Stimulated activated CD4-positive, alpha-beta T cell treated with anti-CD3 and anti-CD28 coated beads, Interleukin-4, amount 100 ng/mL, for 24 hours (primary cell): ENCODE measurements around the gene AATF.
"Not testable (repeated sequence)": the region's sequence is repeated elsewhere in the genome, so short reads cannot be mapped to it uniquely, and the experiment has no call there.

ENCODE experiments used
- DNase-seq: peaks from one replicate; pipeline ENCODE4 v3.0.0-alpha.2; 2020

AATF gene

GRCh38 chr17:37052450-37052849 lies 103.7 kb downstream of the AATF start:
- DNase-seq = no peak

DNA sequence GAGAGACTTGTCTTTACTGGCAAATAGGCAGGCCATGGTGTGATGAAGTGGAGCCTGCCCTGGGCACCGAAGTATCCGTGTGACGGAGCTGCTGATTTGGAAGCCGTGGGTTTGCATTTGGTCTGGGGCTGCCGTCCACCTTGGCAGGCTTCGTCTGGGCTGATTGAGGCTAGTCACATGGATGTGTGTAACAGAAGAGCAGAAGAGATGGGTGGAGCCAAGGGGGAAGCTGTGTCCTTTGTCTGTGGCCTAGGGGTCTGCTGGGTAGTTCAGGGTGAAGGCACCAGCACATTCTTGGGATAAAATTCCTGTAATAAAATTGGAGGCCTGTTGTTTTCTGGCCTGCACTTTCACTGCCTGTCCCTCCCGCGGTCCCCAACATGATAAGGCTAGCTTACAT lies 106.1 kb downstream of the AATF start:
- DNase-seq = no peak

GRCh38 chr17:37056622-37057021 lies 107.9 kb downstream of the AATF start:
- DNase-seq = no peak

DNA sequence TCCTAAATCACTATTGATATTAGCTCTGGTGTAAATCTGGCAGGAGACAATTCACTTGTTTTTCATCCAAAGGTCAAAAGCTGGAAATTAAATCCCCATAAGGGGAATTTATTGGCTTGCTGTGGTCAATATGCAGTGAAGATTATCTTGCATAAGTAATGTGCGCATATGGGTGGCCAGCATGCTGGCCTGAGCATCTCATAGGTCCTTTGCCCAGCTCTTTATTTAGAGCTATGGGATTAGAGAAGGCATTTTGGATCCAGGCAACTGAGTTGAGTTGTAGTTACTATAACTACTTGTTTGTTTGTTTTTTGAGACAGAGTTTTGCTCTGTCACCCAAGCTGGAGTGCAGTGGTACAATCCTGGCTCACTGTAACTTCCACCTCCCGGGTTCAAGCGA lies 110.7 kb downstream of the AATF start:
- DNase-seq = no peak

DNA sequence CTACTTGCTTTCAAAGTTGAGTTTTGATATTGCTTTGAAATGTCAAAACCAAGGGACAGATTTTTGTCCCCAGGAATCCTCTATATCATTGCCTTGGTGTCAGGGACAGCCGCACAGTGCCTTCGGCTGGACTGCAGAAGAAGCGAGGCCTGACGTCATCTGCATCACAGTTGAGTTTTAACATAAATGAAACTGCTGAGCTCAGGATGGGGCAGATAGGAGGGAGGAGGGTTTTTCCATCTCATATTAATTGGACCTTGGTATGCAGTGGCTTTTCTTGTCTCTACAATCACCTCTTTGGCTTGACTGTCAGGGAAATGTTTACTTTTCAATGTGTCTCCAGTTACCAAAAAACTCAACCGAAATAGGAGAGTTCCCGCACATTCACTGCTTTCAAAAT lies 111.3 kb downstream of the AATF start:
- no peak for DNase-seq

DNA sequence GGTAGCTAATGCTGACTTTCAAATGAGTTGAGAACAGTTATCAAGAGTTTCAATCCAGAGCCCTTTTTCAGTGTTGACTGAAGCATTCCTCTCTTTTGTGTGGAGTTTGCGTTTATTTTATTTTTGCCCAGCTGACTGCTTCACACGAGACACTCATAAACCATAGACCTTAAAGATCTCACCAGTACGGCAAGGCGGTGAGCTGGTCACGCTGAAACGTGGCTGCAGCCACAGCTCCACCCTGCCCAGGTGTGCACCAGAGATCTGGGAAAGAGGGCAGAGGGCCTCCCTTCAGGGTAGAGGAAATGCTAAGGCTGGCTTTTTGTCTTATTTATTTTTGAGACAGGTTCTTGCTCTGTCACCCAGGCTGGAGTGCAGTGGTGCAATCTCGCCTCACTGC lies 112.2 kb downstream of the AATF start:
- no peak for DNase-seq

GRCh38 chr17:37062021-37062420 lies 113.3 kb downstream of the AATF start:
- no peak for DNase-seq

DNA sequence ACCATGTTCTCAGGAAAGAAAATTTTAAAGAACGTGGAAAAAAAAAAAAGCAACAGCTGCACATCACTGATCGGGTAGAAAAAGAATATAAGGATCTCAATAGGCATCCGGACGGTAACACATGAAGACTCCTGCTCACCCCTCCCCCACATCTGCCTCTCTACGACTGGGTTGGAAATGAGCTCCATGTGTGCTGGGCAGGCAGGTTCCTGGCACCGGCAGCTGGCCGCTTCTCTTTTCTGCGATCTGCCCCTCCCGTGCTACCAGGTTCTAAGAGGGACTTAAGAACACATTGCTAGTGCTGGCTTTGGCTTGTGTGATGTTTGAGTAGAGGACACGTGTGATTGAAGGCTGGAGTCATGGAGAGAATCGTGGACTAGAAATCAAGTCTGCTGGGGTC lies 115.5 kb downstream of the AATF start:
- DNase-seq = no peak

DNA sequence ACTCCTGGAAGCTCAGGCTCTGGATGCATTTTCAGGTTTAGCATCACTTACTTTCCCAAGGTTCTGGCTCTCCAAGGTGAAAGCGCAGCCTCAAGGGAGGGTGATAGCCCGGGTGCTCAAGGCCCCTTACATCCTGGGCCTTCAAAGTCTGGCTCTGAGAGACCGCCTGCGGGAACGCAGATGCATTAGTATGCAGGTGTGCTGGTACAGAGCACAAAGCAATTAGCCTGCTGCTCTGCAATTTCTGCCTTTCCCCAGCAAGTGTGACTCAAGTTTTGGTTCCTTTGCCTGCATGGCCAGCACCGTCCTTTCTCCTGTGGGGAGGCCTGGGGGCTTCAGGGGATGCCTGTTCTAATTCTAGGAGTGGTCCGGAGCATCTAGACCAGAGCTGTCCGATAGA lies 116.2 kb downstream of the AATF start:
- DNase-seq = no peak

GRCh38 chr17:37065486-37066321 lies 117.0 kb downstream of the AATF start:
- DNase-seq = no peak

DNA sequence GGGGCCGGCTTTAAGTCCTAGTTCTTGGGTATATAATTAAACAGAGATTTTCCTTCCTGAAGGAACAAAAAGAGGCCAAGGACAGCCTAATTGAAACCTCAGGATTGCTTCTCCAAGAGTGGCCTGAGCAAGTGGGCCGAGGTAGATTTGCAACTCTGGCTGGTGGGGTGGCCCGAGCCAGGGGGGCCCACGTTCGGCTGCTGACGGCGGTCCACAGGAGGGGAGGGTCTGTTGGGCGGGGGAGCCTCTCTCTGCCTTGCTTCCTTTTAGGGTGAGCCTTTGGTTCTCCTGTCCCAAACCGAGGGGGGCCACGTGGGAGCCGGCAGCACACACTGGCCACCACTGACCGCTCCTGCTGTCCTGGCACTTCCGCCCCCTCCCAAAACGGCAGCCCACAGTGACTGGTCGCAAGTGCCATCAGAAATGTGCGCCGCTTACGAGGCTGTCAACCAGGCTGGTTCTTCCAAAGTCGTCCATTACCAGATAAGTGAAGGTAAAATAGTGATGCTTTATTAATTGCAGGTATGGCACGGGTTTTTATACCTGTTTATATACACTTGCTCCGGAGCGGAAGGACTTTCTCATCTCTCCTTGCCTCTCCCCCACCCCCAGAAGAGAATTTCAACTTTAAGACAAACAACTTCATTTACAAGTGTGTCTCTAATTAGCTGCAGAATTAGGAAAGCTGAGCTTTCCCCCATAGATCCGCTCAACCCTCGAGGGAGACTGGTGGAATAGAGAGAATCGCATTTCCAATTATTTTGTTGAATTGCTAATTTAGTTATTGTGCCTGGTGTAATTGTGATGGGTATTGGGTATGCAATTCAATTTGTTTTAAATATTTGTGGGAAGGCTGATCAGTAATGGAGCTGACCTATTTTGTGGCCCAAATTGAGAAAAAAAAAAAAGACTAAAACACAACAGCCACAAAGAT lies 117.8 kb downstream of the AATF start:
- no peak for DNase-seq

GRCh38 chr17:37067555-37068111 lies 118.9 kb downstream of the AATF start:
- DNase-seq = no peak

DNA sequence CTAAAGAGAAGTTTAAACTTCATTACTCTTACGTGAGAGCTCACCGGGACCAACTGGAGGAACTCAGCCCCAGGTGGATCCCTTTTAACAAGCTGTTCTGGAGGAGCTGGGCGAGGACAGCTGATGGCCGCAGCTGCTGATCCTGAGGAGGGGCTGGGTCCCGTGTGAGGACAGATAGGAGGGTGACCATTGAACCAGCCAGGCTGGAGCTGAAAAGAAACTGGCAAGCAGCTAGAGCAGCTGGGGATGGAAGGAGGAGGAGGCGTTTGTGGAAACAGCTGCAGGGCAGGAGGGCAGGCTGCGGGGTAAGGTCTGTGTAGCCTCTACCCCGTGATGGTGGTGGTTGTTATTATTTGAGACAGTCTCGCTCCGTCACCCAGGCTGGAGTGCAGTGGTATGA lies 119.5 kb downstream of the AATF start:
- no peak for DNase-seq

GRCh38 chr17:37069087-37069486 lies 120.3 kb downstream of the AATF start:
- DNase-seq = no peak

DNA sequence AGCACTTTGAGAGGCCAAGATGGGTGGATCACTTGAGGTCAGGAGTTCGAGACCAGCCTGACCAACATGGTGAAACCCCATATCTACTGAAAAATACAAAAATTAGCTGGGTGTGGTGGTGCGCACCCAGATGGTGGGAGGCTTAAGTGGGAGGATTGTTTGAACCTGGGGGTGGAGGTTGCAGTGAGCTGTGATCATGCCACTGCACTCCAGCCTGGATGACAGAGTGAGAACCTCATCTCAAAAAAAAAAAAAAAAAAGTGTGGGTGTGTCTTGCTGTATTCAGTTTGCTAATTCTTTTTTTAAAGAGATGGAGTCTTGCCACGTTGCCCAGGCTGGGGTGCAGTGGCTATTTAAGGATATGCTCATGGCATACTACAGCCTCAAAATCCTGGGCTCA lies 124.7 kb downstream of the AATF start:
- not testable (repeated sequence) for DNase-seq

DNA sequence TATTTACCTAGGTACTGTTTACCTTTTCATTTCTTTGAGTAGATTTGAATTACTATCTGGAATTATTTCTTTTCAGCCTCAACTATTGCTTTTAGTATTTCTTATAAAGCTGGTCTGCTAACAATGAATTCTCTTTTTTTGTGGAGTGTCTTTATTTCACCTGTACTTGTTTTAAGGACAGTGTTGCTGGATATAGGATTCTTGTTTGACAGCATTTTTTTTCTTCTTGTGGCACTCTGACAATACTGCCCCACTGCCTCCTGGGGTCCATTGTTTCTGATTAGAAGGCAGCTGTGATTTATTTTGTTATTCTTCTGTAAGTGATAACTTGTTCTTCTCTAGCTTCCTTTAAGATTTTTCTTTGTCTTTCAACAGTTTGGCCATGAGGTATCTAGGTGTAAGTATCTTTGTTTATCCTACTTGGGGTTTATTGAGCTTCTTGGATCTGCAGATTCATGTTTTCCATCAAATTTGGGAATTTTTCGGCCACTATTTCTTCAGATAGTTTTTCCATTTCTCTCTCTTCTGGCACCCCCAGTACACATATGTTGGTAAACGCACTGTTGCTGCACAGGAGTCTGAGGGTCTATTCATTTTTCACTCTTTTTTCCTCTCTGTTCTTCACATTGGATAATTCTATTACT lies 130.4 kb downstream of the AATF start:
- no peak for DNase-seq

DNA sequence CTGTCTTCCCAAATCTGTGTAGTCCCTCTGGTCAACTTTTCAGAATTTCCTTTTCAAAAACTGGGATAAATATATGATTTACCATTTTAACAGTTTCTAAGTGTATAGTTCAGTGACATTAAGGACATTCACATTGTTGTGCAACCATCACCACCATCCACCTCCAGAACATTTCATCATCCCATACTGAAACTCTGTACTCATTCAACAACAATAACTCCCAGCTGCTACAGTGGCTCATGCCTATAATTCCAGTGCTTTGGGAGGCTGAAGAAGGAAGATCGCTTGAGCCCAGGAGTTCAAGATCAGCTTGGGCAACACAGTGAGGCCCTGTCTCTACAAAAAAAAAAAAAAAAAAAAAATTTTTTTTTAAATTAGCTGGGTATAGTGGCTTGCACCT lies 131.0 kb downstream of the AATF start:
- no peak for DNase-seq

DNA sequence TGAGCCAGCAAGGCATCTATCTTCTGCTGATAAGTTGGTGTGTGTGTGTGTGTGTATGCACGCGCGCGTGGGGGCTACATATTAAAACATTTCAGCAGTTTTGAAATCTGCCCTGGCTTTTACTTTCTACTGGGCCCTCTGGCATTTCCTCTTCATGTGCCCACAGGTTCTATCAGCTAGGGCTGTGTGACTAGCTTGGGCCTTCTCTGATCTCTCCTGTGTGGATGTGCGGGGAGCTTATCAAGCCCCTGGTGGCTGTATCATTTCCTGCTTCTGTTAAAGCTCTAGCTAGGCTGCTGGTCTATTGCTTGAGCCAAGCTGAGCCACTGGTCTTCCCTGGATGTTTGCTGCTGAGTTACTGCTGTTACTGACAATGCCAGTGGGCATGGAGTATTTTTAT lies 132.5 kb downstream of the AATF start:
- DNase-seq = no peak

DNA sequence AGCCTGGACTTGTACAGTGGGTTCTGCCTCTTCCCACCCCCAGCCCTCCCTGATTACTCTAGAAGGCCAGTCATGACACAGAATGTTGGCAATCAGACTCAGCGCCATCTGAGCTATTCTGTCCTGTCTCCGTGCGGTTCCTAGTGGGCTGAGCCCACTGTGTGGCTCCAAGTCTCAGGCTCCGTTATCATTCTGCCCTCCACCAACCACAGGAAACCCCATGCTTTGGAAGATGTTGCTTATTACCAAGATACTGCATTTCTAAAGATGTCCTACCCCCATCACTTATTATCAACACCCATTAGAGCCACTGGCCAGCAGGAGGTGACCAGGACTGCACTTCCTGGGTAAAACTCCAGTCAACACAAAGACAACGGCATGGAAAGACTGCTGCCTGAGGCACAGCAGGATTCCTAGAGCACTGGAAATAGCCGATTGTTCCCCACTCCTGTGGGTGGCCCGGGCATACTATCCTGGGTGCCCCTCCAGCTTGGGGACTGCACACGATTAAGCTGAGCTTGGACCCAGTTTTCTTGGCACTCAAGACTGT lies 133.6 kb downstream of the AATF start:
- DNase-seq = no peak

DNA sequence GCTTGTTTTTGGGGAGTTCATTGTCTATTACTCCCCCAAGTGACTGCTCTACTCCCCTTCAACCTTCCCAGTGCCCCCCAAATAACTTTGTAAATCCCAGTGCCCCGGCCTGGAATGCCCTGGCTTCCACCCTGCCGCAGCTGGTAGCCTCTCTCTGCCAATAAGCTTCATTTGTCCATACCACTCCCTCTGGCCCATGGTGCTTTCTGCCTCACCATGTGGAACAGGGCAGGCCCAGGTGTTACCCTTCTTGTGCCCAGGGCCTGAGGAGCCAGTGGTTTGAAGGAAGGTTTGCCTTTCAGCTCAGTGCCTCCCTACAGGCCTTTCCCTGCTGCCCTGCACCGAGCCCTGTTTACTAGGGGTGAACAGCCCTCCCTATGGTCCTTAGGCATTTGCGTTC lies 134.2 kb downstream of the AATF start:
- DNase-seq = no peak

- DNase-seq = no peak
Observed at GRCh38 chr17:37083456-37083855, 134.7 kb downstream of the AATF start.

DNA sequence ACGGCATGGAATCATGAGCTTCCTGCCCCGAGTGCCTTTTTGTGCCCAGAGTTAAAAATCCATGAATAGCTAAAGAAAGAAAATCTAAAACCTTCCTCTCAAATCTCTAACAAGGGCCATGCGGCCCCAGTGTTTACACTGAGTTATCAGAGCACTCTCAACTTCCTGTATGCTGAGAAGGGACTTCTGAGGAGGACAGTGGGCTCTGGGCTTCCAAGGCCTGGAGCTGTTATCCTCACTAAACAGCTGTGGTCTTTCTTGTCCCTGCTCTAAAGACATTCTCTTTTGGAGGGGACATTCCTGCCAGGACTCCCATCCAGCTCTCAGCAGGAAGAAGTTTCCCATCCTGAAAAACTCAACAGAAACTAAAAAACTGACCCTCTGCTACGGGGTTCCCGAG lies 135.6 kb downstream of the AATF start:
- no peak for DNase-seq

GRCh38 chr17:37086334-37086733 lies 137.6 kb downstream of the AATF start:
- no peak for DNase-seq
